ENCODE results near the gene SNX8. TPM values are rescaled to one million over a fixed set of nuclear protein-coding genes. Genes with fewer than 3 reads are reported as not detected.

SNX8 gene
- total and polyA plus RNA-seq, 2 of the 8 experiments (the other 6 are each of a cell fraction or from before 2014, with no cell fraction given): 46.2 to 70.8 TPM

- TF ChIP-seq CHD7 (IDR thresholded peaks at IDR 0.05; ENCODE audit: insufficient replicate concordance, low read length): no peak
- no peak for TF ChIP-seq NRF1 (IDR thresholded peaks at IDR 0.05; ENCODE audit: low read depth, low read length)
- TF ChIP-seq YY1 (IDR thresholded peaks at IDR 0.05; ENCODE audit: low read depth, low read length): no peak
Measured at GRCh38 chr7:2271273-2272026, 42.8 kb downstream of the SNX8 start (continued).
